ENCODE data around the gene CCL11.

GRCh38 chr17:34318474-34318873 is 32.9 kb downstream of the CCL11 start:
- no peak for TF ChIP-seq POLR2AphosphoS5 (IDR thresholded peaks at IDR 0.05; ENCODE audit: low read depth, low read length)
- TF ChIP-seq KDM1A (IDR thresholded peaks at IDR 0.05; ENCODE audit: borderline replicate concordance, low read length): no peak
- TF ChIP-seq TAF1 (IDR thresholded peaks at IDR 0.05; ENCODE audit: low read depth, low read length): no peak
- peak; percentile 7 to 43 (median 39); a peak in 3 of 4 replicates for TF ChIP-seq CTCF (IDR thresholded peaks at IDR 0.05; ENCODE audit: control extremely low read depth in 1 of 3, insufficient read depth in 1 of 3, low read depth in 1 of 3, low read length in 3 of 3)
- TF ChIP-seq CHD2 (IDR thresholded peaks at IDR 0.05; ENCODE audit: low read length): no peak
- no peak for TF ChIP-seq EZH2 (IDR thresholded peaks at IDR 0.05; ENCODE audit: low read depth, low read length, severe bottlenecking)
- TF ChIP-seq RFX5 (IDR thresholded peaks at IDR 0.05; ENCODE audit: borderline replicate concordance, low read depth, low read length): no peak
- TF ChIP-seq FOSL1 (IDR thresholded peaks at IDR 0.05; ENCODE audit: insufficient read depth, low read depth, low read length): no peak
- TF ChIP-seq MAX (IDR thresholded peaks at IDR 0.05): no peak
- no peak for TF ChIP-seq ZNF274 (IDR thresholded peaks at IDR 0.05; ENCODE audit: borderline replicate concordance, extremely low read depth, low read length)
- TF ChIP-seq TBP (IDR thresholded peaks at IDR 0.05; ENCODE audit: low read depth, low read length): no peak
- TF ChIP-seq TEAD4 (IDR thresholded peaks at IDR 0.05; ENCODE audit: low read depth, low read length): no peak
- TF ChIP-seq POLR2A (IDR thresholded peaks at IDR 0.05; ENCODE audit: control extremely low read depth in 1 of 2, low read depth in 2 of 2, low read length in 2 of 2): no peak
